WERI-Rb-1 (cell line): Measurements from ENCODE around the gene SAMD9L.

Source experiments
- DNase-seq: peaks from one replicate; pipeline ENCODE4 v3.0.0-alpha.2; 2020
- H3K27ac ChIP-seq: fragments of 250-450 bp; sonication (Bioruptor Pico); 2 replicates; pipeline ENCODE4 v1.5.1; 2020; ENCODE audit warnings: mild to moderate bottlenecking, moderate library complexity
- H3K27me3 ChIP-seq: fragments of 250-450 bp; sonication (Bioruptor Pico); 2 replicates; pipeline ENCODE4 v1.5.1; 2021; ENCODE audit warnings: mild to moderate bottlenecking, low read depth, moderate library complexity; ENCODE audit not compliant: insufficient read depth, severe bottlenecking
- H3K36me3 ChIP-seq: fragments of 250-450 bp; sonication (Bioruptor Pico); 2 replicates; pipeline ENCODE4 v1.5.1; 2020; ENCODE audit warnings: mild to moderate bottlenecking, moderate library complexity
- H3K4me3 ChIP-seq: 2 replicates; pipeline ENCODE4 v1.5.1; 2011; ENCODE audit warnings: low read depth, mild to moderate bottlenecking, control low read depth, low read length
- H3K9me3 ChIP-seq: fragments of 250-450 bp; sonication (Bioruptor Pico); 2 replicates; pipeline ENCODE4 v1.5.1; 2021; ENCODE audit warnings: mild to moderate bottlenecking, moderate library complexity; ENCODE audit not compliant: severe bottlenecking
- CTCF ChIP-seq: IDR thresholded peaks from 2 replicates; pipeline ENCODE4 v1.5.1; 2011; ENCODE audit warnings: low read depth, mild to moderate bottlenecking, control low read depth, inconsistent platforms, low read length

SAMD9L gene

GRCh38 chr7:93165447-93165846, 17.3 kb upstream of the SAMD9L start:
- no peak overlapping the region for H3K27ac ChIP-seq

GRCh38 chr7:93164766-93165165, 16.6 kb upstream of the SAMD9L start:
- H3K4me3 ChIP-seq, result no peak overlapping the region
- DNase-seq, result no peak
- H3K27ac ChIP-seq, result no peak overlapping the region
- H3K9me3 ChIP-seq, result no peaks in the 10 kb centered on the region
- no peaks in the 10 kb centered on the region for H3K27me3 ChIP-seq
- no peak for TF ChIP-seq CTCF
- H3K36me3 ChIP-seq, result no peaks in the 10 kb centered on the region

More at GRCh38 chr7:93165447-93165846, 17.3 kb upstream of the SAMD9L start:
- DNase-seq, result no peak
- no peak overlapping the region for H3K4me3 ChIP-seq
- no peak for TF ChIP-seq CTCF
- no peaks in the 10 kb centered on the region for H3K9me3 ChIP-seq
- H3K27me3 ChIP-seq, result no peaks in the 10 kb centered on the region
- no peaks in the 10 kb centered on the region for H3K36me3 ChIP-seq

- no peak overlapping the region for H3K27ac ChIP-seq
- DNase-seq, result no peak
- H3K9me3 ChIP-seq, result no peaks in the 10 kb centered on the region
- H3K27me3 ChIP-seq, result no peaks in the 10 kb centered on the region
- no peak overlapping the region for H3K4me3 ChIP-seq
- no peak for TF ChIP-seq CTCF
- H3K36me3 ChIP-seq, result no peaks in the 10 kb centered on the region
These were observed 13.1 kb upstream of the SAMD9L start for GRCh38 chr7:93161181-93161762.

GRCh38 chr7:93160410-93160809, 12.2 kb upstream of the SAMD9L start:
- no peak for TF ChIP-seq CTCF
- DNase-seq, result no peak
- H3K27me3 ChIP-seq, result no peaks in the 10 kb centered on the region
- H3K36me3 ChIP-seq, result no peaks in the 10 kb centered on the region
- H3K9me3 ChIP-seq, result no peaks in the 10 kb centered on the region
- H3K27ac ChIP-seq, result no peak overlapping the region
- H3K4me3 ChIP-seq, result no peak overlapping the region

GRCh38 chr7:93159490-93159889, 11.3 kb upstream of the SAMD9L start:
- Histone ChIP-seq H3K9me3 (no peaks in the 10 kb centered on the region), H3K27me3 (no peaks in the 10 kb centered on the region), H3K27ac (no peak overlapping the region), H3K36me3 (no peaks in the 10 kb centered on the region), H3K4me3 (no peak overlapping the region)
- DNase-seq, result no peak
- TF ChIP-seq CTCF, result no peak

GRCh38 chr7:93156884-93157283, 8.7 kb upstream of the SAMD9L start:
- Histone ChIP-seq H3K36me3 (no peaks in the 10 kb centered on the region), H3K9me3 (no peaks in the 10 kb centered on the region), H3K4me3 (no peak overlapping the region), H3K27ac (no peak overlapping the region), H3K27me3 (no peaks in the 10 kb centered on the region)
- no peak for TF ChIP-seq CTCF
- DNase-seq, result no peak
